ENCODE measurements around the gene ELK4. TPM values are rescaled to one million over a fixed set of nuclear protein-coding genes. Genes with fewer than 3 reads are reported as not detected.

Gene ELK4
- polyA plus RNA-seq, 1 of the 3 experiments (the other 2 are of a cell fraction) = 2.6 TPM

- DNase-seq = no peak
- ChIA-PET CTCF (interaction anchor here (1.1 to 6.2 kb wide), 4 partner anchors 8 to 71 kb away, joined by 5 to 54 read pairs (median 25); partner anchors contain the start of gene ELK4), POLR2A (no interaction called here)
- H3K36me3 ChIP-seq (replicated peaks in 1 of 2; ENCODE audit: control insufficient read depth in 1 of 2, insufficient read depth in 2 of 2, low read length in 1 of 2) = peaks cover 6 to 26% of the 10 kb centered on the region in 2 experiments
- 0 out of 2 replicates have a peak overlapping the region, but pooled peaks have one; percentile 55 for H2AFZ ChIP-seq (ENCODE audit: low read depth)
- WGBS (ENCODE audit: low lambda C conversion rate) = 96% methylated on average over 5 of the region's 5 CpGs
- peak overlapping the region; percentile 68 for H3K4me2 ChIP-seq
- no peaks in the 10 kb centered on the region for H3K9me2 ChIP-seq
- H4K20me1 ChIP-seq (ENCODE audit: insufficient read depth) = no peaks in the 10 kb centered on the region; the same call in 1 of the 2 replicates
- H3K4me3 ChIP-seq (ENCODE audit: low read depth in 2 of 2, low read length in 1 of 2) = no peak overlapping the region
- no peaks in the 10 kb centered on the region for H3K9me3 ChIP-seq
- H3K27ac ChIP-seq (ENCODE audit: low read depth in 2 of 2, low read length in 1 of 2) = peak overlapping the region; percentile 78 to 91
- H3K79me2 ChIP-seq (ENCODE audit: insufficient read depth) = no peaks in the 10 kb centered on the region; the same call in 1 of the 2 replicates
- no peaks in the 10 kb centered on the region for H3K27me3 ChIP-seq (ENCODE audit: insufficient read depth)
- H3K4me1 ChIP-seq (ENCODE audit: control insufficient read depth in 1 of 2, insufficient read depth in 2 of 2, low read depth in 1 of 2, low read length in 1 of 2) = peaks cover 15 to 27% of the 10 kb centered on the region in 2 experiments
- peaks cover 34% of the 10 kb centered on the region for H3F3A ChIP-seq (replicated peaks; ENCODE audit: insufficient read depth)
- H3K9ac ChIP-seq = peak overlapping the region; percentile 4; the same call in 1 of the 2 replicates
- TF ChIP-seq GABPA (IDR thresholded peaks at IDR 0.05; ENCODE audit: low read depth) (no peak), NFIC (IDR thresholded peaks at IDR 0.05; ENCODE audit: borderline replicate concordance) (no peak)
Observed at GRCh38 chr1:205599669-205600042, 32.2 kb downstream of the ELK4 start.

GRCh38 chr1:205598841-205599668 is 32.8 kb downstream of the ELK4 start:
- no peak for DNase-seq
- H3K27ac ChIP-seq (ENCODE audit: low read depth in 2 of 2, low read length in 1 of 2) = peak overlapping the region; percentile 78 to 91
- no peak for TF ChIP-seq GATA2 (CRISPR knock-in tag; IDR thresholded peaks at IDR 0.05)
- no peak for TF ChIP-seq CHD2 (IDR thresholded peaks at IDR 0.05; ENCODE audit: low read length, partially characterized antibody)
- TF ChIP-seq POLR2AphosphoS5 (IDR thresholded peaks at IDR 0.05; ENCODE audit: low read depth, low read length) = 0 out of 2 replicates have a peak, but pooled peaks have one; percentile 25
- TF ChIP-seq RCOR1 (IDR thresholded peaks at IDR 0.05; ENCODE audit: low read length) = no peak
- no peak for TF ChIP-seq MEF2A (IDR thresholded peaks at IDR 0.05; ENCODE audit: borderline replicate concordance, low read depth)
- no peak for TF ChIP-seq CTCF (IDR thresholded peaks at IDR 0.05)
- TF ChIP-seq TAF1 (IDR thresholded peaks at IDR 0.05; ENCODE audit: borderline replicate concordance, low read depth, low read length) = no peak
- TF ChIP-seq JUND (IDR thresholded peaks at IDR 0.05) = peak; percentile 45; the same call in 1 of the 2 replicates
- no peak for TF ChIP-seq USF2 (IDR thresholded peaks at IDR 0.05; ENCODE audit: borderline replicate concordance, low read depth, low read length)
- TF ChIP-seq REST (IDR thresholded peaks at IDR 0.05; ENCODE audit: low read depth, low read length) = no peak
- TF ChIP-seq FOXJ3 (CRISPR knock-in tag; IDR thresholded peaks at IDR 0.05) = no peak
- no peak for TF ChIP-seq NRF1 (IDR thresholded peaks at IDR 0.05; ENCODE audit: low read depth, low read length)
- TF ChIP-seq EP300 (IDR thresholded peaks at IDR 0.05; ENCODE audit: borderline replicate concordance in 1 of 2, low read depth in 1 of 2, low read length in 1 of 2) = 0 out of 4 replicates have a peak, but pooled peaks of 1 of the 2 experiments have one; percentile 9
- no peak for TF ChIP-seq IRF3 (IDR thresholded peaks at IDR 0.05; ENCODE audit: low read depth, low read length)
- TF ChIP-seq MXI1 (IDR thresholded peaks at IDR 0.05; ENCODE audit: low read depth, low read length) = no peak
- TF ChIP-seq TCF12 (IDR thresholded peaks at IDR 0.05) = peak; percentile 55; the same call in 1 of the 2 replicates

More at GRCh38 chr1:205598841-205599668, 32.8 kb downstream of the ELK4 start:
- Histone ChIP-seq H3F3A (replicated peaks; ENCODE audit: insufficient read depth) (peaks cover 34% of the 10 kb centered on the region), H2AFZ (ENCODE audit: low read depth) (peak overlapping the region; percentile 55; the same call in 1 of the 2 replicates), H3K4me2 (peak overlapping the region; percentile 68), H3K4me1 (ENCODE audit: control insufficient read depth in 1 of 2, insufficient read depth in 2 of 2, low read depth in 1 of 2, low read length in 1 of 2) (peaks cover 15 to 27% of the 10 kb centered on the region in 2 experiments), H4K20me1 (ENCODE audit: insufficient read depth) (no peaks in the 10 kb centered on the region; the same call in 1 of the 2 replicates), H3K9ac (peak overlapping the region; percentile 52; the same call in 1 of the 2 replicates), H3K9me3 (no peaks in the 10 kb centered on the region), H3K9me2 (no peaks in the 10 kb centered on the region), H3K27me3 (ENCODE audit: insufficient read depth) (no peaks in the 10 kb centered on the region), H3K36me3 (replicated peaks in 1 of 2; ENCODE audit: control insufficient read depth in 1 of 2, insufficient read depth in 2 of 2, low read length in 1 of 2) (peaks cover 6 to 26% of the 10 kb centered on the region in 2 experiments), H3K79me2 (ENCODE audit: insufficient read depth) (no peaks in the 10 kb centered on the region; the same call in 1 of the 2 replicates), H3K4me3 (ENCODE audit: low read depth in 2 of 2, low read length in 1 of 2) (peak overlapping the region in 1 of 2 experiments; percentile 18; a peak in 1 of 4 replicates)
- ChIA-PET POLR2A (no interaction called here), CTCF (interaction anchor here (1.1 to 6.2 kb wide), 4 partner anchors 13 to 70 kb away, joined by 3 to 54 read pairs (median 6); partner anchors contain the start of gene ELK4)
- WGBS (ENCODE audit: low lambda C conversion rate) = 57% methylated on average over 18 of the region's 18 CpGs

Data from SK-N-SH (cell line).